HG03039 (cell line): ENCODE results near the gene MALT1.
A peak's percentile ranks its signal among the peaks of the same experiment; 100 is the strongest.
"Not testable (repeated sequence)": the region's sequence is repeated elsewhere in the genome, so short reads cannot be mapped to it uniquely, and the experiment has no call there.

ENCODE experiments used
- ATAC-seq: cut with Tn5 transposase; IDR thresholded peaks from one replicate; pipeline ENCODE4 v1.9.1; 2021; ENCODE audit warnings: mild to moderate bottlenecking, moderate library complexity; ENCODE audit not compliant: unreplicated experiment

Gene MALT1

DNA sequence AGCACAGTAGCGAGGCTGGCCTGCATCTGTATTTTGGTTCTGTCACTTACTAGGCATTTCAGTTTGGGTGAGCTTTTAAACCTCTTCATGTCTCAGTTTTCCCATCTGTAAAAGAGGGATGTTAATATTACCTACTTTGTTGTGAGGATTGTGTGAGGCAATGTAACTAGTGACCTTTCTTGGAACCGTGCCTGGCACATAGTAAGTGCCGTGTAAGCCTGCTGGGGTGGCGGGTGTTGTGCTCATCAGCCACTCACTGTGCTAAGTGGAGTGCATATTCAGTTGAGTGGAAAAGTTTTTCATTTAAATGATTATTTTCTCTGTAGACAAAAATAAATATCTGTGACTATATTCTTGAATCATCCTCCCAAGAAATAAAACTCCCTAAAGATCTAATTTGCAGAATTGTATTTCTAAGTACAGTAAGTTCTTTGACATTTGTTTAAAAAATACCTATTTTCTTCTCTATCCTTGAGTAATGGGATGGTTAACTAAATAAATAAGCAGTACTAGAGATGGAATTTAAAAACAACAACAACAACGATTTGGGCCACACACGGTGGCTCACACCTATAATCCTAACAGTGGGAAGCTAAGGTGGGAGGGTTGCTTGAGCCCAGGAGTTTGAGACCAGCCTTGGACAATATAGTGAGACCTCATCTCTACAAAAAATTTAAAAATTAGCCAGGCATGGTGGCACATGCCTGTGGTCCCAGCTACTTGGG, 56.7 kb downstream of the MALT1 start:
- ATAC-seq: no peak

DNA sequence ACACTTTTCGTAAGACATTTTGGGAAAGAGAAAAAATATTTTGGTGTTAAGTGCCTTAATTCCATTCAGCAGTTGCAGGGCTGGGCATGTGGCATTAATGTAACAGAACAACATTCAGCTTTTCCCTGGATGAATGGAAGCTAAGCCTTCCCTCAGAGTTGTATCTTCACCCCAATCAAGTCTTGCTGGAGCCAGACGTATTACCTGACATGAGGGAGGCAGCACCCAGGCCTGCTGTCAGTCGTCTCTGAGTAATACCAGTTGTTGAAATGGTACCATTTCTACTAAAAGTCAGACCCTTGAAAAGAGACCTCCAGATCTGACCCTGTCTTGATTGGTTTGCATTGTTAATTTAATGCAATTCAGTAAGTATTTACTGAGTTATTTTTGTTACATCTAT, 57.5 kb downstream of the MALT1 start:
- ATAC-seq: no peak

DNA sequence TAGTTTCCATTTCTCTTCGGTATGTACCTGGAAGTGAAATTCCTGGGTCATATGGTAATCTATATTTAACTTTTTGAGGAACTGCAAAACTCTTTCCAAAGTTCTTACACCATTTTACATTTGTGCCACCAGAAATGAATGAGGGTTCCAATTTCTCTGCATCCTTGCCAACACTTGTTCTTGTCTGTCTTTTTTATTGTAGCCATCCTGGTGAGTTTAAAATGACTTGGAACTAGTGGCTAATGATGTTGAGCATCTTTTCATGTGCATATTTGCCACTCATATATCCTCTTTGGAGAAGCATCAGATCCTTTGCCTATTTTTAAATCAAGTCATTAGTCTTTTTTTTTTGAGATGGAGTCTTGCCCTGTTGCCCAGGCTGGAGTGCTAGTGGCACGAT, 59.4 kb downstream of the MALT1 start:
- ATAC-seq: no peak

DNA sequence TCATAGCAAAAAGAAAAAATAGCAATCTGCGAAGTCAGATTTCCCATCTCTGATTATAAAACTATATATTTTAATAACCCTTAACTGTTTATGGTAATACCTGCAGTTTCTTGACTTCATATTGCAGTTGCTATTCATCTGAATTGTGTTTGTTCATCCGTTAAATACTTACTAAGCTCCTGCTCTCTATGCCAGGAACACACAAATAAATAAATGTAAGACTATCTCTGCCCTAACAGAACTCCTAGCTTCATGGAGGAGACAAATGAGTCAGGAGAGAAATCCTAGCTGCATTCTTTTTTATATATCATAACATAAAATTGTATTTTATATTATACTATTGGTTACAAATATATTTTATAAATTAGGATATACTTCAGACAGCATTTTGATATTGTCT, 61.2 kb downstream of the MALT1 start:
- no peak for ATAC-seq

- ATAC-seq: no peak
Observed at GRCh38 chr18:58733866-58734265, 62.6 kb downstream of the MALT1 start.

DNA sequence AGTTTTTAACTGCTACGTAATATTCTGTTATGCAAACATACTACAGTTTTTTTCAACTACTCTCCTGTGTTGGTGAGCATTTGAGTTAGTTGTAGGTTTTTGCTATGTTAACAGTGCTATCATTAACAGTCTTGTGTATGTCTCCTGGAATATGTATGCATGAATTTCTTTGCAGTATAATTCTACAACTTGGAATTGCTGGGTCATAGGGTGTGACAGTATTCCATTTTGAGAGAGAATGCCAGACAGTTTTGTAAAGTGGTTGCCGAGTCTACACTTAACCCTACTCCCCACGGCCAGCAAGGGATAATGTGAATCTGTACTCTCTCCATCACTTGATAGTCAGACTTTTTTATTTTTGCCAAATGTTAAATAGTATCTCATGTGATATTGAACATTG, 67.1 kb downstream of the MALT1 start:
- no peak for ATAC-seq

DNA sequence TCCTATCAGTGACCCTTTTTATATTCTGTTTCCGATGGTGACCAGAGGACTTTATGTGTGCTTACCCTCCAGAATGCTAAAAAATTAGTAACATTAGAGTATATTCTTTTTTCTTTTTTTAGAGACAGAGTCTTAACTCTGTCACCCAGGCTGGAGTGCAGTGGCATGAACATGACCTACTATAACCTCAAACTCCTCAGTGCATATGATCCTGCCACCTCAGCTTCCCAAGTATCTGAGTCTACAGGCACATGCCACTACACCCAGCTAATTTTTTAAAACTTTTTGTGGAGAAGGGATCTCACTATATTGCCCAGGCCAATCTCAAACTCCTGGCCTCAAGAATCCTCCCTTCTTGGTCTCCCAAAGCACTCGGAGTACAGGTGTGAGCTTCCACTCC, 74.6 kb downstream of the MALT1 start:
- no peak for ATAC-seq

- no peak for ATAC-seq
Observed at GRCh38 chr18:58748899-58749595, 77.8 kb downstream of the MALT1 start.

GRCh38 chr18:58753976-58754375, 82.7 kb downstream of the MALT1 start:
- ATAC-seq: no peak

DNA sequence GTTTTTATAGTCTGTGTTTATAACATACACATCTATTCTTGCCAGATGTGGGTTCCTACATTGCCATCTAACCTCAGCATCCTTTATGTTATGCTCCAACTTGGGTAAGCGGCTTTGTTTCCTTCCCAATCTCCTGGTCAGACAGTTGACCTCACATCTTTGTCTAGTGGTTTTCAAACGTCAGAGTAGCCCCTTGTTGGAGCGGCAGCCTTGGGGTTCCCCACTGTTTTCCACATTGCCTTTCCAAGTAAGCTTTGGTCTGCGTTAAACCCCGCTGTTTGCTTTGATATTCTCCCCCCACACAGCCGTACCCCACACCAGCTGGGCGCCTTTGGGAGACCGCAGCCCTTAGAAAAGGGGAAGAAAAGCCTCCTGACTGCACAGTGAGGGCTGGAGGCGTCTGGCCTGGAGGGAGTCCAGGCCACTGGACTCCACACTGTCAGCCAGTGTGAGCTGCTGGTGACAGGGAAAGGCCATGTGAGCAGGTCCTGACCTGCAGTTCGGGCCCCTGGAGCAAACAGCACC, 83.3 kb downstream of the MALT1 start:
- no peak for ATAC-seq

DNA sequence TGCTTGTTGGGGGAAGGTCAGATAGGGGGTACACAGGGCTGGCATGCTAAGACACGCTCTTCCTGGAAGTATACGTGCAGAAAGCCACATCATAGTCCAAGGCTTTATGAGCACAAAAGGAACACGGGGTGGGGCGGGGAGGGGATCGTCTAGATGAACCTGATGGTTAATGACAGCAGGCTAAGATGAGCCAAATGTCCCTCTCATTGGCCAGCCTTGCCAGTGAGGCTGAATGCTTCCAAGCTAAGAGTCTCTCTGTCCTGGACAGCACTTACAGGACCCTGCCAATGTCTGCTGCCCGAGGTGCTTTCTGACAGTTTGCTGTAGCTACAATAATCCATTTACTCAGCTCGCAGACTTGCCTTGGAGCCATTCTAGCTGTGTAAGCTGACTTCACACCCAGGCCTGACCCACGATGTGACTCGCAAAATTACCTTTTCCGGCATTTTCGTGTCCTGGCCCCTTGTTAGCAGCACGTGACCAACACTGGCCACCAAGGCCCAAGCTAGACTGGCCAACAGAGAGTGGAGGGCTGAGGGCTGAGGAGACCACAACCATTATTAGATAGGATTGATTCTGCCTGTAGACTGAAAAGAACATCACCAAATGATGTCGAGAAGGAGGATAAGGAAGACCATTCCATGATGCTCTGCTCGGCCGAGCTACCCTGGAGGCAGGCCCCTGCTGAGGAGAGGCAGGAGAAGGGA, 84.2 kb downstream of the MALT1 start:
- no peak for ATAC-seq

- ATAC-seq: no peak
Observed at GRCh38 chr18:58756148-58756547, 84.9 kb downstream of the MALT1 start.

- no peak for ATAC-seq
Observed at GRCh38 chr18:58756596-58757240, 85.5 kb downstream of the MALT1 start.

DNA sequence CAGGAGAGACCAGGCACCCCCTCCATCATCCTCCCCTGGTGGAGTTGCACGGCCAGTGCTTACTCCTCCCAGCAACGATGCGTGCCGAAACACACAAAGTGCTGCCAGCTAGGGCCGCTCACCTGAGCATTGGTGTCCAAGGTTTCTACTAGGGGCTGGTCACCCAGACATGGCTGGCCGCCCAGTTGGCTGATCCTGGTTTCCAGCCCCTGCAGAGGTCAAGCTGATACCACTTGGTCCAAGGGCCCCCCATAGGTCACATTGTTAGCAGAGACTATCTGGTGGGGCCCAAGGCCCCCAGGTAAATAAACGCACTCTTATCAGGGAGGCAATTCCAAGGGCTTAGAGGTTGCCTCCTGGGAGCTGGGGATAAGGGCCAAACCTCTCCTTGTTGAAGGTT, 86.1 kb downstream of the MALT1 start:
- not testable (repeated sequence) for ATAC-seq

DNA sequence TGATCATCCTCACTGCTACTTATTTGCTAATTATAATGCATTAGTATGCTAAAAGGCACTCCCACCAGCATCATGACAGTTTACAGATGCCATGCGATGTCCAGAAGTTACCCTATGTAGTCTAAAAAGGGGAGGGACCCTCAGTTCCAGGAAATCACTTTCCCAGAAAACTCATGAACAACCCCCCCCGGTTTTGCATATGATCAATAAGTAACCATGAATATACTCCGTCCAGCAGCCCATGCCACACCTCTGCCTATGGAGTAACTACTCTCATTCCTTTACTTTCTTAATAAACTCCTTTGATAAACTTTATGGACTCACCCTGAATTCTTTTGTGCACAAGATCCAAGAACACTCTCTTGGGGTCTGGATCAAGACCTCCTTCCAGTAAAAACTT, 86.8 kb downstream of the MALT1 start:
- no peak for ATAC-seq

GRCh38 chr18:58758606-58759005, 87.3 kb downstream of the MALT1 start:
- ATAC-seq: no peak

- ATAC-seq: peak; percentile 35
Observed at GRCh38 chr18:58761241-58761969, 90.1 kb downstream of the MALT1 start.

- ATAC-seq: no peak
Observed at GRCh38 chr18:58761970-58762780, 90.9 kb downstream of the MALT1 start.

- ATAC-seq: no peak
Observed at GRCh38 chr18:58762781-58763171, 91.5 kb downstream of the MALT1 start.

GRCh38 chr18:58766164-58766563, 94.9 kb downstream of the MALT1 start:
- ATAC-seq: no peak
